ENCODE measurements around the gene PTPRN2. TPM values are rescaled to one million over a fixed set of nuclear protein-coding genes. Genes with fewer than 3 reads are reported as not detected.

PTPRN2 gene
- total RNA-seq, 1 experiment from 2014 or later = 0.11 TPM

DNA sequence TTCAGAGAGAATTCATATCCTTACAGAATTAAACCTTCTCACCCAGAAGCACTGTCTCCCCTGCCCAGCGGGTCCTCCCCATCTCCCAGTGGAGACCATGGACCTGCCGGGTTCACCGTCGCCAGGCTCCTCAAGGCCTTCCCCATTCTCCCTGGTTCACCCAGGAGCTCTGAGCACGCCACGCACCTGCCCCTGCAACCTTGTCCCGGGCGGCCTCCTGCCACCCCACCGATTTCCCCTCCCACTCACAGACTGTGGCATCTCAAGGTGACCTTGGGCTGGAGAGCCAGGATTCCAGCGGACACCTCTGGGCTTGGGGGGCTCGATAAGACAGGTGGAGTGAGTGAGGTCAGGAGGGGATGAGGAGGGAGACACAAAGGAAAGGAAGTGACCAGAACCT lies 135.3 kb downstream of the PTPRN2 start:
- Histone ChIP-seq H3K36me3 (ENCODE audit: insufficient read depth, low read length, poor library complexity, severe bottlenecking) (no peaks in the 10 kb centered on the region), H3K4me3 (ENCODE audit: low read depth, low read length, poor library complexity, severe bottlenecking) (no peak overlapping the region), H3K4me1 (ENCODE audit: insufficient read depth, low read length, poor library complexity, severe bottlenecking) (no peaks in the 10 kb centered on the region), H3K9me3 (ENCODE audit: low read depth, low read length, poor library complexity, severe bottlenecking) (no peaks in the 10 kb centered on the region), H3K27ac (ENCODE audit: low read depth, low read length, poor library complexity, severe bottlenecking) (no peak overlapping the region), H3K27me3 (replicated peaks; ENCODE audit: insufficient read depth, low read depth, low read length, poor library complexity) (peaks cover 10% of the 10 kb centered on the region)
- intact Hi-C loops (cut with micrococcal nuclease; ENCODE audit: unreplicated experiment) = no loop called here
- ChIA-PET POLR2A (ENCODE audit: low non-redundant PET) (no interaction called here), CTCF (no interaction called here)
- TF ChIP-seq CTCF (conservative IDR thresholded peaks at IDR 0.05; ENCODE audit: low read depth, low read length) (no peak), EZH2 (IDR thresholded peaks at IDR 0.05; ENCODE audit: borderline replicate concordance, low read depth, low read length, poor library complexity, severe bottlenecking) (no peak)
- DNase-seq (ENCODE audit: low spot score) = no peak
- no TSS peak for BruUV-seq (replicated peaks)

GRCh38 chr7:158450476-158451124 lies 137.0 kb downstream of the PTPRN2 start:
- CTCF ChIA-PET = no interaction called here
- H3K36me3 ChIP-seq (ENCODE audit: insufficient read depth, low read length, poor library complexity, severe bottlenecking) = no peaks in the 10 kb centered on the region
- H3K9me3 ChIP-seq (ENCODE audit: low read depth, low read length, poor library complexity, severe bottlenecking) = no peaks in the 10 kb centered on the region
- no peak overlapping the region for H3K4me3 ChIP-seq (ENCODE audit: low read depth, low read length, poor library complexity, severe bottlenecking)
- BruUV-seq (replicated peaks) = no TSS peak
- TF ChIP-seq CTCF (conservative IDR thresholded peaks at IDR 0.05; ENCODE audit: low read depth, low read length) (no peak), EZH2 (IDR thresholded peaks at IDR 0.05; ENCODE audit: borderline replicate concordance, low read depth, low read length, poor library complexity, severe bottlenecking) (no peak)
- no peaks in the 10 kb centered on the region for H3K4me1 ChIP-seq (ENCODE audit: insufficient read depth, low read length, poor library complexity, severe bottlenecking)
- POLR2A ChIA-PET (ENCODE audit: low non-redundant PET) = no interaction called here
- peaks cover 10% of the 10 kb centered on the region for H3K27me3 ChIP-seq (replicated peaks; ENCODE audit: insufficient read depth, low read depth, low read length, poor library complexity)
- intact Hi-C loops (cut with micrococcal nuclease; ENCODE audit: unreplicated experiment) = no loop called here
- H3K27ac ChIP-seq (ENCODE audit: low read depth, low read length, poor library complexity, severe bottlenecking) = no peak overlapping the region
- DNase-seq (ENCODE audit: low spot score) = no peak

- H3K27me3 ChIP-seq (replicated peaks; ENCODE audit: insufficient read depth, low read depth, low read length, poor library complexity) = peaks cover 10% of the 10 kb centered on the region
- DNase-seq (ENCODE audit: low spot score) = no peak
- TF ChIP-seq CTCF (conservative IDR thresholded peaks at IDR 0.05; ENCODE audit: low read depth, low read length) = no peak
- no peak for TF ChIP-seq EZH2 (IDR thresholded peaks at IDR 0.05; ENCODE audit: borderline replicate concordance, low read depth, low read length, poor library complexity, severe bottlenecking)
- H3K36me3 ChIP-seq (ENCODE audit: insufficient read depth, low read length, poor library complexity, severe bottlenecking) = no peaks in the 10 kb centered on the region
- CTCF ChIA-PET = no interaction called here
- H3K9me3 ChIP-seq (ENCODE audit: low read depth, low read length, poor library complexity, severe bottlenecking) = no peaks in the 10 kb centered on the region
- no peaks in the 10 kb centered on the region for H3K4me1 ChIP-seq (ENCODE audit: insufficient read depth, low read length, poor library complexity, severe bottlenecking)
- intact Hi-C loops (cut with micrococcal nuclease; ENCODE audit: unreplicated experiment) = no loop called here
- H3K4me3 ChIP-seq (ENCODE audit: low read depth, low read length, poor library complexity, severe bottlenecking) = no peak overlapping the region
- no peak overlapping the region for H3K27ac ChIP-seq (ENCODE audit: low read depth, low read length, poor library complexity, severe bottlenecking)
- POLR2A ChIA-PET (ENCODE audit: low non-redundant PET) = no interaction called here
- no TSS peak for BruUV-seq (replicated peaks)
Observed at GRCh38 chr7:158449942-158450341, 137.7 kb downstream of the PTPRN2 start.

Data from A673 (cell line).